ENCODE measurements around the gene FOXB1.

GRCh38 chr15:60054472-60054871, 50.4 kb downstream of the FOXB1 start:
- TF ChIP-seq CTCF (IDR thresholded peaks at IDR 0.05; ENCODE audit: insufficient read depth, low read length) (no peak), POLR2AphosphoS5 (IDR thresholded peaks at IDR 0.05; ENCODE audit: low read depth) (no peak)
